ENCODE data around the gene DAB1. TPM values are rescaled to one million over a fixed set of nuclear protein-coding genes. Genes with fewer than 3 reads are reported as not detected.

DAB1 gene
- total and polyA plus RNA-seq, 8 donors: 0.04 to 1.4 (median 0.39) TPM

GRCh38 chr1:56967900-56968832, 455.7 kb downstream of the DAB1 start:
- H3K4me3 ChIP-seq: no peak overlapping the region
- DNase-seq (peak; percentile 33 to 89 (median 64)), FAIRE-seq (no peak), ATAC-seq (peak; percentile 71 to 85 (median 78))
- H3K27ac ChIP-seq: no peak overlapping the region
- H3K27me3 ChIP-seq: no peaks in the 10 kb centered on the region
- peaks cover 0 to 10% (median 0%) of the 10 kb centered on the region in 3 donors for H3K4me1 ChIP-seq
- H3K9me3 ChIP-seq: no peaks in the 10 kb centered on the region
- intact Hi-C loops (cut with DNase I): no loop called here
- H3K36me3 ChIP-seq: no peaks in the 10 kb centered on the region
- TF ChIP-seq CTCF (IDR thresholded peaks at IDR 0.05): peak; percentile 45 to 80 (median 72)
- 13 to 17% methylated on average over 15 of the region's 15 CpGs for WGBS, 2 donors

GRCh38 chr1:56967355-56967754, 456.5 kb downstream of the DAB1 start:
- WGBS, 2 donors: 47 to 63% methylated on average over 3 of the region's 3 CpGs
- DNase-seq (no peak), ATAC-seq (no peak), FAIRE-seq (no peak)
- intact Hi-C loops (cut with DNase I): no loop called here
- Histone ChIP-seq H3K9me3 (no peaks in the 10 kb centered on the region), H3K4me1 (peaks cover 0 to 10% (median 0%) of the 10 kb centered on the region in 3 donors), H3K27me3 (no peaks in the 10 kb centered on the region), H3K4me3 (no peak overlapping the region), H3K27ac (no peak overlapping the region), H3K36me3 (no peaks in the 10 kb centered on the region)
- no peak for TF ChIP-seq CTCF (IDR thresholded peaks at IDR 0.05)

GRCh38 chr1:56966698-56966999, 457.2 kb downstream of the DAB1 start:
- DNase-seq: no peak
- Histone ChIP-seq H3K9me3 (no peaks in the 10 kb centered on the region), H3K36me3 (no peaks in the 10 kb centered on the region), H3K27me3 (no peaks in the 10 kb centered on the region), H3K4me3 (no peak overlapping the region), H3K4me1 (peaks cover 0 to 10% (median 0%) of the 10 kb centered on the region in 3 donors), H3K27ac (no peak overlapping the region)
- 83 to 90% methylated on average over 1 of the region's 1 CpG for WGBS, 2 donors
- no peak for TF ChIP-seq CTCF (IDR thresholded peaks at IDR 0.05)
- ATAC-seq: no peak
- FAIRE-seq: no peak
- intact Hi-C loops (cut with DNase I): no loop called here

- Histone ChIP-seq H3K4me3 (no peak within 1 kb of the TSS), H3K36me3 (no peaks in the 10 kb centered on the region), H3K27ac (no peak within 1 kb of the TSS), H3K9me3 (no peaks in the 10 kb centered on the region), H3K4me1 (peaks cover 0 to 10% (median 0%) of the 10 kb centered on the region in 3 donors), H3K27me3 (no peaks in the 10 kb centered on the region)
- DNase-seq (no peak), ATAC-seq (peak in 3 of 4 donors; percentile 68 to 81 (median 79)), FAIRE-seq (no peak)
- WGBS, 2 donors: 82 to 83% methylated on average over 3 of the region's 3 CpGs
- intact Hi-C loops (cut with DNase I): no loop called here
- TF ChIP-seq CTCF (IDR thresholded peaks at IDR 0.05): no peak
Observed at GRCh38 chr1:56965916-56966697, 457.8 kb downstream of the DAB1 start, which contains the start of gene C8B. Gene C8B, minus strand, starts transcription at chr1:56966015. Its CDS starts 67 bp downstream, at chr1:56965948.

Data from pancreas (tissue), 10 donors.